ENCODE data around the gene CTRB1. TPM values are rescaled to one million over a fixed set of nuclear protein-coding genes. Genes with fewer than 3 reads are reported as not detected.

The CTRB1 gene
- total RNA-seq, 1 experiment from 2014 or later, result not detected

DNA sequence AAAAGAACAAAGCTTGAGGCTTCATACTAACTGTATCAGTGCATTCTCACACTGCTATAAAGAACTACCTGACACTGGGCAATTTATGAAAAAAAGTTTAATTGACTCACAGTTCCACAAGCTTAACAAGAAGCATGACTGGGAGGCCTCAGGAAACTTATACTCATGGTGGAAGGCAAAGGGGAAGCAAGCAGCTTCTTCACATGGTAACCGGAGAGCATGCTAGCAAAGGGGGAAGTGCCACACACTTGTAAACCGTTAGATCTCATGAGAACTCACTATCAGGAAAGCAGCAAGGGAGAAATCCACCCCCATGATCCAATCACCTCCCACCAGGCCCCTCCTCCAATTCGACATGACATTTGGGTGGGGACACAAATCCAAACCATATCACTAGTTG is 37.2 kb upstream of the CTRB1 start:
- Histone ChIP-seq H3K36me3 (ENCODE audit: insufficient read depth, low read length, poor library complexity, severe bottlenecking) (no peaks in the 10 kb centered on the region), H3K27me3 (replicated peaks; ENCODE audit: insufficient read depth, low read depth, low read length, poor library complexity) (no peaks in the 10 kb centered on the region), H3K9me3 (ENCODE audit: low read depth, low read length, poor library complexity, severe bottlenecking) (peaks cover 12% of the 10 kb centered on the region), H3K4me1 (ENCODE audit: insufficient read depth, low read length, poor library complexity, severe bottlenecking) (no peaks in the 10 kb centered on the region), H3K27ac (ENCODE audit: low read depth, low read length, poor library complexity, severe bottlenecking) (no peak overlapping the region), H3K4me3 (ENCODE audit: low read depth, low read length, poor library complexity, severe bottlenecking) (no peak overlapping the region)
- POLR2A ChIA-PET (ENCODE audit: low non-redundant PET), result no interaction called here
- no peak for DNase-seq (ENCODE audit: low spot score)
- no TSS peak for BruUV-seq (replicated peaks)
- CTCF ChIA-PET, result no interaction called here
- TF ChIP-seq EZH2 (IDR thresholded peaks at IDR 0.05; ENCODE audit: borderline replicate concordance, low read depth, low read length, poor library complexity, severe bottlenecking), result no peak
- TF ChIP-seq, protein P1, sequence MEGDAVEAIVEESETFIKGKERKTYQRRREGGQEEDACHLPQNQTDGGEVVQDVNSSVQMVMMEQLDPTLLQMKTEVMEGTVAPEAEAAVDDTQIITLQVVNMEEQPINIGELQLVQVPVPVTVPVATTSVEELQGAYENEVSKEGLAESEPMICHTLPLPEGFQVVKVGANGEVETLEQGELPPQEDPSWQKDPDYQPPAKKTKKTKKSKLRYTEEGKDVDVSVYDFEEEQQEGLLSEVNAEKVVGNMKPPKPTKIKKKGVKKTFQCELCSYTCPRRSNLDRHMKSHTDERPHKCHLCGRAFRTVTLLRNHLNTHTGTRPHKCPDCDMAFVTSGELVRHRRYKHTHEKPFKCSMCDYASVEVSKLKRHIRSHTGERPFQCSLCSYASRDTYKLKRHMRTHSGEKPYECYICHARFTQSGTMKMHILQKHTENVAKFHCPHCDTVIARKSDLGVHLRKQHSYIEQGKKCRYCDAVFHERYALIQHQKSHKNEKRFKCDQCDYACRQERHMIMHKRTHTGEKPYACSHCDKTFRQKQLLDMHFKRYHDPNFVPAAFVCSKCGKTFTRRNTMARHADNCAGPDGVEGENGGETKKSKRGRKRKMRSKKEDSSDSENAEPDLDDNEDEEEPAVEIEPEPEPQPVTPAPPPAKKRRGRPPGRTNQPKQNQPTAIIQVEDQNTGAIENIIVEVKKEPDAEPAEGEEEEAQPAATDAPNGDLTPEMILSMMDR (conservative IDR thresholded peaks at IDR 0.05; ENCODE audit: low read depth, low read length), result no peak
- intact Hi-C loops (cut with micrococcal nuclease; ENCODE audit: unreplicated experiment), result no loop called here

DNA sequence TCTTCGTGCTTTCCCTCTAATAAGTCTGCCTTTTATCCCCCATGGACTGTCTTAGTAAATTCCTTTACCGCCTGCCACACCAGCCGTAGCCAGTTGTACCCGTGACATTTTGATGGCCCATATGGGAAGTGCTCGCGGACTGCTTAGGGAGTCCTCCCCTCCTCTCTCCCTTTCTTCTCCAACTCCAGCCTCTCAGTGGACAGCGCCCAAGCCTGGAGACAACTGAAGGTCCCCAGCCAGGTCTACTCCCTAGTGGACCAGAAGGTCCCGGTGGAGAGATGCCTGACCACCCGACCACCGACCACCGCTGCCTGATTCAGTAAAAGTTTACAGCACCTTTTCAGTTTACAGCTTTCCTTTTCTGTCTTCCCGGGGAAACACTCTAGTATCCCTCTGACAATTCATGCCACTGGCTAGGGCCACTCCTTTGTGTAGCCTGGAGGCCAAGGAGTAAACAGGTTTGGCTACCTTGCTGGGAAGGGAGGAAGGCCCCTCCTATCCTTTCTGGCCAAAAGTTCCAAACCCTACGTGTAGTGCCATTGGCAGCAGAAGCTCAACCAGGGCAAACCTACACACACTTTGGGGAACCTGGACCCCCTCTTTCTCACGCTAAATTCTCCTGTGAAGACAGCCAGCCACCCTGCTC is 29.8 kb upstream of the CTRB1 start:
- intact Hi-C loops (cut with micrococcal nuclease; ENCODE audit: unreplicated experiment), result no loop called here
- no peaks in the 10 kb centered on the region for H3K4me1 ChIP-seq (ENCODE audit: insufficient read depth, low read length, poor library complexity, severe bottlenecking)
- POLR2A ChIA-PET (ENCODE audit: low non-redundant PET), result no interaction called here
- CTCF ChIA-PET, result no interaction called here
- BruUV-seq (replicated peaks), result no TSS peak
- H3K9me3 ChIP-seq (ENCODE audit: low read depth, low read length, poor library complexity, severe bottlenecking), result no peaks in the 10 kb centered on the region
- no peaks in the 10 kb centered on the region for H3K36me3 ChIP-seq (ENCODE audit: insufficient read depth, low read length, poor library complexity, severe bottlenecking)
- TF ChIP-seq EZH2 (IDR thresholded peaks at IDR 0.05; ENCODE audit: borderline replicate concordance, low read depth, low read length, poor library complexity, severe bottlenecking), result no peak
- TF ChIP-seq, protein P1 (conservative IDR thresholded peaks at IDR 0.05; ENCODE audit: low read depth, low read length), result no peak
- DNase-seq (ENCODE audit: low spot score), result no peak
- no peak overlapping the region for H3K4me3 ChIP-seq (ENCODE audit: low read depth, low read length, poor library complexity, severe bottlenecking)
- no peak overlapping the region for H3K27ac ChIP-seq (ENCODE audit: low read depth, low read length, poor library complexity, severe bottlenecking)
- H3K27me3 ChIP-seq (replicated peaks; ENCODE audit: insufficient read depth, low read depth, low read length, poor library complexity), result no peaks in the 10 kb centered on the region

DNA sequence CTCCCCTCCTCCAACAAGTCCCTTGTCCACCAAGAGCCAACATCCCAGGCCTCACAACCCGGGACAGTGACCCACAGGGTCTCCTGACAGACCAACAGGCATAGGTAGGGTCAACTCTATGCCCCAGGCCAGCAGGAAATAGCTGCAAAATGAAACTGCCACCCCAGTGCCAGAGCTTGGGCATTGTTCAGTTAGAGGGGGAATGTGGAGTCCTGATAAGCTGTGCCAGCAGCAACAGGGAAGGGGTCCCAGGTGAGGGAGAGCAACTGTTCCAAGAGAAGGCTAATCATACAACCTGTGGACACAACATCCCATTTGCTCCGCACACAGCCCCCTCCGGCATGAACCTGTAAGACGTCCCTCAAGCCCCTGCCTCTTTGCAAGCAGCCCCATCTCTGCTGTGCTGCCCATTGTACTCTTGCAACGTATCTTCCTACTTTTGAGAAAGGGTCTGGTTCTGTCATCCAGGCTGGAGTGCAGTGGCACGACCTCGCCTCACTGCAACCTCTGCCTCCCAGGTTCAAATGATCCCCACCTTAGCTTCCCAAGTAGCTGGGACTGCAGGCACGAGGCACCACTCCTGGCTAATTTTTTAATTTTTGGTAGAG is 29.0 kb upstream of the CTRB1 start:
- ChIA-PET POLR2A (ENCODE audit: low non-redundant PET) (no interaction called here), CTCF (no interaction called here)
- no peaks in the 10 kb centered on the region for H3K9me3 ChIP-seq (ENCODE audit: low read depth, low read length, poor library complexity, severe bottlenecking)
- H3K27ac ChIP-seq (ENCODE audit: low read depth, low read length, poor library complexity, severe bottlenecking), result no peak overlapping the region
- TF ChIP-seq, protein P1 (conservative IDR thresholded peaks at IDR 0.05; ENCODE audit: low read depth, low read length), result no peak
- TF ChIP-seq EZH2 (IDR thresholded peaks at IDR 0.05; ENCODE audit: borderline replicate concordance, low read depth, low read length, poor library complexity, severe bottlenecking), result no peak
- BruUV-seq (replicated peaks), result no TSS peak
- H3K4me3 ChIP-seq (ENCODE audit: low read depth, low read length, poor library complexity, severe bottlenecking), result no peak overlapping the region
- DNase-seq (ENCODE audit: low spot score), result no peak
- intact Hi-C loops (cut with micrococcal nuclease; ENCODE audit: unreplicated experiment), result no loop called here
- H3K36me3 ChIP-seq (ENCODE audit: insufficient read depth, low read length, poor library complexity, severe bottlenecking), result no peaks in the 10 kb centered on the region
- H3K4me1 ChIP-seq (ENCODE audit: insufficient read depth, low read length, poor library complexity, severe bottlenecking), result no peaks in the 10 kb centered on the region
- H3K27me3 ChIP-seq (replicated peaks; ENCODE audit: insufficient read depth, low read depth, low read length, poor library complexity), result no peaks in the 10 kb centered on the region
